T-helper 1 cell treated with Interleukin-12 subunit alpha and Interleukin-12 subunit beta and Interleukin-4 antibody, amounts not matched to agents 30 μg/mL and 1 μg/mL, for 36 hours (primary cell): ENCODE data around the gene HMGXB3.
"Not testable (repeated sequence)": the region's sequence is repeated elsewhere in the genome, so short reads cannot be mapped to it uniquely, and the experiment has no call there.

Experiments used
- H3K27ac Mint-ChIP-seq: one replicate; pipeline ENCODE4 v1.8.0; 2021; ENCODE audit warnings: mild to moderate bottlenecking, mixed read lengths
- H3K27me3 Mint-ChIP-seq: one replicate; pipeline ENCODE4 v1.8.0; 2021; ENCODE audit warnings: low read depth, mixed read lengths
- H3K36me3 Mint-ChIP-seq: one replicate; pipeline ENCODE4 v1.8.0; 2021; ENCODE audit warnings: low read depth, mixed read lengths
- H3K4me1 Mint-ChIP-seq: one replicate; pipeline ENCODE4 v1.8.0; 2021; ENCODE audit warnings: low read depth, mixed read lengths
- H3K4me3 Mint-ChIP-seq: one replicate; pipeline ENCODE4 v1.8.0; 2021; ENCODE audit warnings: mild to moderate bottlenecking, moderate library complexity, mixed read lengths
- H3K9me3 Mint-ChIP-seq: one replicate; pipeline ENCODE4 v1.8.0; 2021; ENCODE audit warnings: mixed read lengths

HMGXB3 gene

DNA sequence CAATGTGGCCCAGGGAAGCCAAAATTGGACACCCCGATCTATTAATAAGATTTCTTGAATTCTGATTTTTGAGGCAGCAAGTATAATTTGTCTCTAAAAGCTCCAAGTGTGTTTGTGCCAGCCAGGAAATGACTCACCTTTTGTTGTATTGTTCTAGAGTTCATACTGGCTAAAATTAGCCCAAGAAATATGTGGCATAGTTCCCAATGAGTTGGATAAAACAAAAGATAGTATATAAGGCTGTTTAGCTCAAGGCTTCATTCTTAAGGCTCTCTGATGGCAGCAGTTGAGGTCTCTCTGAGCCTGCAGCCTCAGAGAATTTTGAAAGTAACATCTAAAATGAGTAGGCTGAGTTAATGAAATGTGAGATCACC, 21.6 kb downstream of the HMGXB3 start:
- H3K4me3 Mint-ChIP-seq = no peak overlapping the region
- peaks cover 18% of the 10 kb centered on the region for H3K4me1 Mint-ChIP-seq
- H3K9me3 Mint-ChIP-seq = no peaks in the 10 kb centered on the region
- H3K27ac Mint-ChIP-seq = peak overlapping the region; percentile 52
- H3K36me3 Mint-ChIP-seq = peaks cover 54% of the 10 kb centered on the region
- no peaks in the 10 kb centered on the region for H3K27me3 Mint-ChIP-seq

GRCh38 chr5:150022681-150023080, 22.1 kb downstream of the HMGXB3 start:
- peaks cover 50% of the 10 kb centered on the region for H3K36me3 Mint-ChIP-seq
- no peaks in the 10 kb centered on the region for H3K27me3 Mint-ChIP-seq
- peaks cover 18% of the 10 kb centered on the region for H3K4me1 Mint-ChIP-seq
- no peak overlapping the region for H3K27ac Mint-ChIP-seq
- H3K4me3 Mint-ChIP-seq = no peak overlapping the region
- no peaks in the 10 kb centered on the region for H3K9me3 Mint-ChIP-seq

- Mint-ChIP-seq H3K4me3 (no peak overlapping the region), H3K36me3 (peaks cover 54% of the 10 kb centered on the region), H3K9me3 (no peaks in the 10 kb centered on the region), H3K27me3 (no peaks in the 10 kb centered on the region), H3K4me1 (peaks cover 18% of the 10 kb centered on the region), H3K27ac (no peak overlapping the region)
These were observed 22.6 kb downstream of the HMGXB3 start for GRCh38 chr5:150023136-150023535.

- H3K36me3 Mint-ChIP-seq = peaks cover 44% of the 10 kb centered on the region
- H3K4me1 Mint-ChIP-seq = peaks cover 13% of the 10 kb centered on the region
- H3K4me3 Mint-ChIP-seq = no peak overlapping the region
- no peaks in the 10 kb centered on the region for H3K27me3 Mint-ChIP-seq
- H3K9me3 Mint-ChIP-seq = no peaks in the 10 kb centered on the region
- H3K27ac Mint-ChIP-seq = no peak overlapping the region
These were observed 23.9 kb downstream of the HMGXB3 start for GRCh38 chr5:150024346-150024984.

GRCh38 chr5:150026682-150027172, 26.2 kb downstream of the HMGXB3 start:
- Mint-ChIP-seq H3K4me1 (peaks cover 6% of the 10 kb centered on the region), H3K9me3 (no peaks in the 10 kb centered on the region), H3K27ac (no peak overlapping the region), H3K27me3 (no peaks in the 10 kb centered on the region), H3K36me3 (peaks cover 42% of the 10 kb centered on the region), H3K4me3 (no peak overlapping the region)

GRCh38 chr5:150028047-150028446, 27.5 kb downstream of the HMGXB3 start:
- peaks cover 38% of the 10 kb centered on the region for H3K36me3 Mint-ChIP-seq
- not testable (repeated sequence) for H3K9me3 Mint-ChIP-seq

GRCh38 chr5:150033334-150033733, 32.8 kb downstream of the HMGXB3 start:
- Mint-ChIP-seq H3K27me3 (no peaks in the 10 kb centered on the region), H3K4me3 (no peak overlapping the region), H3K9me3 (no peaks in the 10 kb centered on the region), H3K27ac (no peak overlapping the region), H3K36me3 (peaks cover 54% of the 10 kb centered on the region), H3K4me1 (no peaks in the 10 kb centered on the region)

More at GRCh38 chr5:150028047-150028446, 27.5 kb downstream of the HMGXB3 start:
- H3K4me3 Mint-ChIP-seq, H3K27me3 Mint-ChIP-seq, H3K4me1 Mint-ChIP-seq, H3K27ac Mint-ChIP-seq: not testable (repeated sequence)

- H3K4me1 Mint-ChIP-seq = no peaks in the 10 kb centered on the region
- H3K36me3 Mint-ChIP-seq = peaks cover 62% of the 10 kb centered on the region
- H3K27me3 Mint-ChIP-seq = no peaks in the 10 kb centered on the region
- no peak overlapping the region for H3K27ac Mint-ChIP-seq
- H3K9me3 Mint-ChIP-seq = no peaks in the 10 kb centered on the region
- H3K4me3 Mint-ChIP-seq = no peak overlapping the region
These were observed 34.1 kb downstream of the HMGXB3 start for GRCh38 chr5:150034662-150035061.

GRCh38 chr5:150035139-150035895, 34.8 kb downstream of the HMGXB3 start:
- Mint-ChIP-seq H3K4me3 (no peak overlapping the region), H3K27ac (no peak overlapping the region), H3K36me3 (peaks cover 64% of the 10 kb centered on the region), H3K4me1 (no peaks in the 10 kb centered on the region), H3K9me3 (no peaks in the 10 kb centered on the region), H3K27me3 (no peaks in the 10 kb centered on the region)

DNA sequence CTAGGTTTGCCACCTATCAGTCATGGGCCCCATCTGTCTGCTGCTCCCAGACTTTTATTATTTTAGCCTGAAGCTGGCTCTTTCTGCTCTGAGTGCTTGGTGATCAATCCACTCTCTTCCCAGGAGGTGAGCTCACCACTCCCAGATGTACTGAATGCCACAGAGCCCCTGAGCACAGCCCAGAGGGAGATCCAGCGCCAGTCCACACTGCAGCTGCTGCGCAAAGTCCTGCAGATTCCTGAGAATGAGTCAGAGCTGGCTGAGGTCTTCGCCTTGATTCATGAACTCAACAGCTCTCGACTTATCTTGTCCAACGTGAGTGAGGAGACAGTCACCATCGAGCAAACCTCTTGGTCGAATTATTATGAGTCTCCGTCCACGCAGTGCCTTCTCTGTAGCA, 36.0 kb downstream of the HMGXB3 start:
- Mint-ChIP-seq H3K27me3 (no peaks in the 10 kb centered on the region), H3K27ac (no peak overlapping the region), H3K36me3 (peaks cover 66% of the 10 kb centered on the region)

GRCh38 chr5:150038547-150038946, 38.0 kb downstream of the HMGXB3 start:
- Mint-ChIP-seq H3K27ac (peak overlapping the region; percentile 42), H3K27me3 (no peaks in the 10 kb centered on the region), H3K36me3 (peaks cover 64% of the 10 kb centered on the region)

More for the DNA sequence above, 36.0 kb downstream of the HMGXB3 start:
- Mint-ChIP-seq H3K9me3 (no peaks in the 10 kb centered on the region), H3K4me3 (no peak overlapping the region), H3K4me1 (no peaks in the 10 kb centered on the region)

GRCh38 chr5:150042459-150042858, 41.9 kb downstream of the HMGXB3 start:
- Mint-ChIP-seq H3K27ac (no peak overlapping the region), H3K4me3 (no peak overlapping the region), H3K9me3 (no peaks in the 10 kb centered on the region), H3K27me3 (no peaks in the 10 kb centered on the region), H3K36me3 (peaks cover 51% of the 10 kb centered on the region), H3K4me1 (peaks cover 15% of the 10 kb centered on the region)

More at GRCh38 chr5:150038547-150038946, 38.0 kb downstream of the HMGXB3 start:
- peaks cover 8% of the 10 kb centered on the region for H3K4me1 Mint-ChIP-seq
- no peak overlapping the region for H3K4me3 Mint-ChIP-seq
- H3K9me3 Mint-ChIP-seq = no peaks in the 10 kb centered on the region

DNA sequence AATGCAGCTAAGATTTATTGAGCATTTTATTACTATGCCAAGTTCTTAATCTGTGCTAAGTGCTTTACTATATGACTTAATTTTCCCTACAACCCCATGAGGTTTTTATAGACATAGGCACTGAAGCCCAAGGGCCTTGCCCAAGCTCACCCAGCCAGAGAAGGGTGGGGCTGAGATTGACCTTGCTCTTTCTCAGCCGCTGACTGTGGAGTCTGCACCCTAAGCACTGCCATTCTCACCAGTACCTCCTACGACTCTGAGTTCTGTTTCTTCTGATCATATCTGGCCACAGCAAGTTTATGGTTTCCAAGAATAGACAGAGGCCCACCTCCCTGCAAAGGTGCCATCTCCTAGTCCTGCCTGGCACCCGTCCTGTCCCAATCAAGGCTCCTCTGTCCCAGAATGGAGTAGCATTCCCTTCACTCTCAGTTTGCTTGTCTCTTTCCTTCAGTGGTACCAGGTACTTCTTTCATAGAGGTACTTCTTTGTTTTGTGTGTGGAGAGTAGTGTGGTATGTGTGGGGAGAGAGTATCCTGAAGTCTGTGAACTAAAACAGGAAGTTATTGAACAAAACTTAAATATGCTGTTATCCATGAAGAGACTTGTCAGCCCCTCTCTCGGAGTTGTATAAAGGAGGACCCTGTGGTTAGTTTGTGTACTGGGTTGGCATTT, 43.3 kb downstream of the HMGXB3 start:
- H3K9me3 Mint-ChIP-seq = no peaks in the 10 kb centered on the region
- H3K4me3 Mint-ChIP-seq = no peak overlapping the region
- H3K27me3 Mint-ChIP-seq = no peaks in the 10 kb centered on the region
- peak overlapping the region; percentile 50 for H3K27ac Mint-ChIP-seq
- peaks cover 49% of the 10 kb centered on the region for H3K36me3 Mint-ChIP-seq
- H3K4me1 Mint-ChIP-seq = peaks cover 15% of the 10 kb centered on the region

DNA sequence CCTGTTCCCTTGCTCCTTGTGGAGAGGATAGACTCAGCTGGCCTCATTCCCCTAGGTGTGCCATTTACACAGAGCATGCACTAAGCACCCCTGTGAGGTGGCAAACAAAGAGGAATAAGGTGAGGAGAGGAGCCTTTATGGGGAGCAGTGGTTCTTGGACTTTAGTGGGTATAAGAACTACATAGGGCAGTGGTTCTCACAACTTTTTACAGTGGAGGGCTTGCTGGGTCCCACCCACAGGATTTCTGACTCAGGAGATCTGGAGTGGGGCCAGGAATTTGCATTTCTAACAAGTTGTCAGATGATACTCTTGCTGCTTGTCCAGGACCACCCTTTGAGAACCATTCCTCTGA, 43.8 kb downstream of the HMGXB3 start:
- no peak overlapping the region for H3K4me3 Mint-ChIP-seq
- peaks cover 51% of the 10 kb centered on the region for H3K36me3 Mint-ChIP-seq
- no peak overlapping the region for H3K27ac Mint-ChIP-seq
- no peaks in the 10 kb centered on the region for H3K9me3 Mint-ChIP-seq
- H3K4me1 Mint-ChIP-seq = peaks cover 15% of the 10 kb centered on the region
- H3K27me3 Mint-ChIP-seq = no peaks in the 10 kb centered on the region

- Mint-ChIP-seq H3K36me3 (peaks cover 51% of the 10 kb centered on the region), H3K27ac (no peak overlapping the region), H3K9me3 (no peaks in the 10 kb centered on the region), H3K27me3 (no peaks in the 10 kb centered on the region), H3K4me1 (peaks cover 15% of the 10 kb centered on the region), H3K4me3 (no peak overlapping the region)
These were observed 44.2 kb downstream of the HMGXB3 start for GRCh38 chr5:150044712-150045111.
